Gastroesophageal sphincter (tissue), 4 donors: Measurements from ENCODE around the gene ASPG. TPM values are rescaled to one million over a fixed set of nuclear protein-coding genes. Genes with fewer than 3 reads are reported as not detected.

Source experiments
- ATAC-seq: fragments of 150-250 bp; one replicate; pipeline ENCODE4 v1.9.1; 2016; ENCODE audit warnings: mild to moderate bottlenecking, moderate library complexity
- H3K27ac ChIP-seq, 4 donors: fragments of 200-600 bp; sonication (generic) in 3 of 4; 1 replicate in 3 of 4; 2 replicates in 1 of 4; pipeline ENCODE4 v1.5.1; 2016 to 2019
- H3K27me3 ChIP-seq: fragments of 200-600 bp; sonication (generic); one replicate; pipeline ENCODE4 v1.5.1; 2019
- H3K36me3 ChIP-seq, 2 donors: fragments of 200-600 bp; sonication (generic); one replicate each; pipeline ENCODE4 v1.5.1; 2019; ENCODE audit warnings: control low read depth in 1 of 2
- H3K4me1 ChIP-seq, 3 donors: fragments of 200-600 bp; sonication (generic); 1 replicate in 2 of 3; 2 replicates in 1 of 3; pipeline ENCODE4 v1.5.1; 2016 to 2019; ENCODE audit warnings: control low read depth in 2 of 3
- H3K4me3 ChIP-seq, 2 donors: fragments of 200-600 bp; sonication (generic); one replicate each; pipeline ENCODE4 v1.5.1; 2019; ENCODE audit warnings: mild to moderate bottlenecking in 1 of 2, moderate library complexity in 1 of 2
- H3K9me3 ChIP-seq, 3 donors: fragments of 200-600 bp; sonication (generic); one replicate each; pipeline ENCODE4 v1.5.1; 2017 to 2019; ENCODE audit warnings: control low read depth in 2 of 3
- CTCF ChIP-seq, 4 experiments: fragments of 200-600 bp in 2 of 4; fragments of 450-650 bp in 2 of 4; sonication (generic) in 1 of 4; IDR thresholded peaks; one replicate each; pipeline ENCODE4 v1.5.1; 2017 to 2019; ENCODE audit warnings: antibody characterized with exemption in 4 of 4, mild to moderate bottlenecking in 2 of 4, moderate library complexity in 2 of 4
- EP300 ChIP-seq: sonication (generic); formaldehyde crosslinking; IDR thresholded peaks from one replicate; pipeline ENCODE4 v1.6.1; 2017; ENCODE audit warnings: antibody characterized with exemption, mild to moderate bottlenecking
- POLR2A ChIP-seq, 2 donors: fragments of 450-650 bp; IDR thresholded peaks; one replicate each; pipeline ENCODE4 v1.6.1; 2017; ENCODE audit warnings: antibody characterized with exemption in 2 of 2, mild to moderate bottlenecking in 2 of 2, moderate library complexity in 1 of 2
- POLR2AphosphoS5 ChIP-seq: sonication (generic); formaldehyde crosslinking; IDR thresholded peaks from one replicate; pipeline ENCODE4 v1.6.1; 2017; ENCODE audit warnings: antibody characterized with exemption
- WGBS, 2 donors: methylation state at CpG; one replicate each; pipeline ENCODE4 v1.1.5; 2018; ENCODE audit warnings: low coverage in 1 of 2; 5-methylcytosine and 5-hydroxymethylcytosine counted together
- total RNA-seq, 4 donors: library from RNA; depleted of rRNA; stranded (reverse); fragments of >200 nt; gene quantifications; one replicate each; pipeline ENCODE4 v1.1.0, GENCODE V29; 2016

The ASPG gene
- total RNA-seq, 4 donors from 2014 or later = 0.13 to 1.1 TPM; not detected in 2

GRCh38 chr14:104087981-104088850, 2.7 kb downstream of the ASPG start:
- no peak for ATAC-seq
- Histone ChIP-seq H3K9me3 (peaks cover 0 to 5% (median 0%) of the 10 kb centered on the region in 3 donors), H3K4me3 (no peak overlapping the region), H3K27me3 (peaks cover 66% of the 10 kb centered on the region), H3K27ac (no peak overlapping the region), H3K36me3 (no peaks in the 10 kb centered on the region), H3K4me1 (peaks cover 0 to 7% (median 0%) of the 10 kb centered on the region in 3 donors)
- no CpG with 5 or more reads among the region's 23 CpGs for WGBS, 2 donors
- TF ChIP-seq POLR2A (IDR thresholded peaks at IDR 0.05) = no peak
- no peak for TF ChIP-seq EP300
- TF ChIP-seq POLR2AphosphoS5 = no peak
- no peak for TF ChIP-seq CTCF (IDR thresholded peaks at IDR 0.05)

- H3K9me3 ChIP-seq = peaks cover 0 to 5% (median 0%) of the 10 kb centered on the region in 3 donors
- H3K36me3 ChIP-seq = no peaks in the 10 kb centered on the region
- no peak overlapping the region for H3K27ac ChIP-seq
- H3K4me1 ChIP-seq = peaks cover 0 to 14% (median 0%) of the 10 kb centered on the region in 3 donors
- WGBS, 2 donors = 91% methylated on average over 4 of the region's 20 CpGs; no CpG with 5 or more reads in 1 of the 2 donors
- peaks cover 66% of the 10 kb centered on the region for H3K27me3 ChIP-seq
- TF ChIP-seq EP300 (no peak), POLR2A (IDR thresholded peaks at IDR 0.05) (no peak), POLR2AphosphoS5 (no peak), CTCF (IDR thresholded peaks at IDR 0.05) (no peak)
- ATAC-seq = no peak
- no peak overlapping the region for H3K4me3 ChIP-seq
These were observed 4.7 kb downstream of the ASPG start for GRCh38 chr14:104090071-104090748.

- peaks cover 0 to 7% (median 0%) of the 10 kb centered on the region in 3 donors for H3K4me1 ChIP-seq
- H3K27me3 ChIP-seq = peaks cover 66% of the 10 kb centered on the region
- H3K4me3 ChIP-seq = no peak overlapping the region
- no peak overlapping the region for H3K27ac ChIP-seq
- peaks cover 0 to 5% (median 0%) of the 10 kb centered on the region in 3 donors for H3K9me3 ChIP-seq
- TF ChIP-seq POLR2AphosphoS5 = no peak
- no peak for TF ChIP-seq EP300
- no peak for TF ChIP-seq POLR2A (IDR thresholded peaks at IDR 0.05)
- TF ChIP-seq CTCF (IDR thresholded peaks at IDR 0.05) = no peak
- H3K36me3 ChIP-seq = no peaks in the 10 kb centered on the region
- ATAC-seq = no peak
- 64% methylated on average over 4 of the region's 26 CpGs; no CpG with 5 or more reads in 1 of the 2 donors for WGBS, 2 donors
These were observed 5.8 kb downstream of the ASPG start for GRCh38 chr14:104091061-104091926.

- TF ChIP-seq POLR2AphosphoS5 (no peak), EP300 (no peak), CTCF (IDR thresholded peaks at IDR 0.05) (no peak), POLR2A (IDR thresholded peaks at IDR 0.05) (no peak)
- Histone ChIP-seq H3K36me3 (no peaks in the 10 kb centered on the region), H3K27me3 (peaks cover 58% of the 10 kb centered on the region), H3K9me3 (peaks cover 0 to 5% (median 0%) of the 10 kb centered on the region in 3 donors), H3K27ac (no peak overlapping the region), H3K4me1 (peaks cover 0 to 7% (median 0%) of the 10 kb centered on the region in 3 donors), H3K4me3 (no peak overlapping the region)
- no peak for ATAC-seq
- 71% methylated on average over 9 of the region's 23 CpGs; no CpG with 5 or more reads in 1 of the 2 donors for WGBS, 2 donors
These were observed 6.6 kb downstream of the ASPG start for GRCh38 chr14:104091927-104092771.
